Fibroblast of gingiva (primary cell): ENCODE data around the gene NOX4.
"Not testable (repeated sequence)": the region's sequence is repeated elsewhere in the genome, so short reads cannot be mapped to it uniquely, and the experiment has no call there.

Experiments used
- DNase-seq: peaks from one replicate; pipeline ENCODE4 v3.0.0-alpha.2; 2011; ENCODE audit warnings: low read depth

Gene NOX4

DNA sequence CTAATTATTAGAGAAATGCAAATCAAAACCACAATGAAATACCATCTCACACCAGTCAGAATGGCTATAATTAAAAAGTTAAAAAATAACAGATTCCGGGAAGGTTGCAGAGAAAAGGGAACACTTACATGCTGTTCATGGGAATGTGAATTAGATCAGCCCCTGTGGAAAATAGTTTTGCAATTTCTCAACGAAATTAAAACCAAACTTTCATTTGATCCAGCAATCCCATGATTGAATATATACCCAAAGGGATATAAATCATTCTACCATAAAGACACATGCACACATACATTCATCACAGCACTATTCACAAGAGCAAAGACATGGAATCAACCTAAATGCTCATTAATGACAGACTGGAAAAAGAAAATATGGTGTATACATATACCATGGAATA is 32.5 kb downstream of the NOX4 start:
- DNase-seq: peak; percentile 37

DNA sequence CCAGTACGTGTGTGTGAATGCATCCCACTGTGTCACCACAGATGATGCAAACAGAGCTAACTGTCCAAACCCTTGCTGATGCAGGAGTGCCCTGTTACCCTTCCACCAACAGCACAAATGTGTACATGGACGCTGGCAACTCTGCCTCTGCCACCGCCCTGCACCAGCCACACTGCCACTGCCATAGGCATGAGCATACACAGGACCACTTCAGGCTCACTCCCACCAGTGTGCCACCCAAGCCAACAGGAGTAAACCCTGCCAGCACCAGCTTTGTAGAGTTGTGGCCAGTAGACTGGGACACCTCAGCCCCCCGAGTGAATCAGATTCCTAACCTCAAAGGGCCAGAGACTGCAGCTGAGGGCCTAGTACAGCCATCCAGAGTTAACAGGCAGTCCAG is 34.0 kb downstream of the NOX4 start:
- DNase-seq: no peak

GRCh38 chr11:89456681-89457080 is 34.5 kb downstream of the NOX4 start:
- DNase-seq: no peak

- peak; percentile 26 for DNase-seq
Observed at GRCh38 chr11:89452780-89453179, 38.4 kb downstream of the NOX4 start.

DNA sequence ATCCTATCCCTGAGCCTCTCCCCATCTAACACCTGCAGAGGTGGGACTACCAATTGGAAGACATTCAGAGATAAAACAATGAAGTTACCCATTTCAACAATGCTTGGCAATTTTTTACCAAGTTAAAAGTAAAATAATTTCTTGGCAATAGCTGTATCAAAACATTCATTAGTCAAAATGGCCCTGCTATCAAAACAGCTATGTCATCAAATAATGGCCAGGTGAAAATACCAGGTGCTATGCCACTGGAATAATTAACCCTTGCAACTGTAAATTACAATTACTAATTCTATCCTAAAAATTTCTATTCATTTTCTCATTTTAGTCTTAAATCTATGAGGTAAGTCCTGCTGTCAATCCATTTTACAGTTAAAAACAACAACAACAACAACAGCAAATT is 43.3 kb downstream of the NOX4 start:
- DNase-seq: no peak

DNA sequence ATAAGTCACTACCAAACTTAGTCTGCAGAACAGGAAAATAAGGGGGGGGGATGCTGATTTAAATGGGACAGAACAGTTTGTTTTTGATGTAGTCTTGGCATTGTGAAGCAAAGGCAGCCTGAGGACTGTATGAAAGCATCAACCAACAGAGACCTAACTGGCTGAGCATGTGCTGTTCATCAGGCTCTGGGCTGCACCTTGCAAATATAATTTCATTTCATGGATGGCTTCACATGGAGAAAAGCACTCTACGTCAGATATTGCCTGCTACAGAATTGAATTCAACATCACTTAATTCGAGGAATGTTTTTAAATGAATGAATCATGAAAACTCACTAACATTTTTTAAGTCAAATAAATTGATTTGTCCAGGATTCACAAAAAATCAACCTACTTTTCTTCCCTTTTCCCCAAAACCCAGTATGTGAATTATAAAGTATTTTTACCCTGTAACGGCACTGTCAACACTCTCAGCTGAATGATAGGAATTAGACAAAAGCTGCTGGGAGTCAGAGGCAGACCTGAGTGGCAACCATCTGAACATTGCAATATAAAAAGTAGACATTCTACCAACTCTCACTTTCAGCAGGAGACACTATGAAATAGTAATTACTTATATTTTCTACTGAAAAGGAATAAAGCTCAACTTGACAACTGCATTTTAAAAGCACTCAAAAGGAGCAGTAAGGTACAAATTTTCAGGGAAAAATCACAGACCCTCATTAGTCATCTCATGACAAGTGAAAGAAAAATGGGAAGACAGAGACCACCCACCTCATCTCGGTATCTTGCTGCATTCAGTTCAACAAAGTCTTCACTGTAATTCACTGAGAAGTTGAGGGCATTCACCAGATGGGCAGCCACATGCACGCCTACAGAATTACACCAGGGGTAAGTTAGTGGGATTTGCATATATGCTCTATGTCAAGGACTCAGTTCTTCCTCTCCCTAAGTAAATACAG is 47.5 kb downstream of the NOX4 start:
- DNase-seq: no peak

DNA sequence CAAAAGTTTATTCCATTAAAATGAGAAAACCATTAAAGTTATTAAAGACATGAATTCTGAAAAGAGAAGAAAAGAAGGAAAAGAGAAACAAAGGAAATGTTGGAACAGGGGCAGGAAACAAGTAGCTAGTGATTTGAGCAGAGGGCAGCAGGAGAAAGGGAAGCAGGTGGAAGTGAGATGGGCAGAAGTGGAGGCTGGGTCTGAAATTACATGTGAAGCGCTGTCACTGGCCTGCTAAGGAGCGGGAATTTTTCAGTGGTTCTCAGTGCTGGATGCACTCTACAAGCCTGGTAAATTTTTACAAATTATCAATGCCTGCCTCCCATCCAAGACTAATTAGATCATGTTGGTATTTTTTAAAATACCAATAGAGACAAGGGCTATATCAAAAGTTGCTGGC is 48.4 kb downstream of the NOX4 start:
- no peak for DNase-seq

- no peak for DNase-seq
Observed at GRCh38 chr11:89441606-89442005, 49.6 kb downstream of the NOX4 start.

- DNase-seq: no peak
Observed at GRCh38 chr11:89437317-89437716, 53.9 kb downstream of the NOX4 start.

GRCh38 chr11:89436071-89436470 is 55.1 kb downstream of the NOX4 start:
- no peak for DNase-seq

DNA sequence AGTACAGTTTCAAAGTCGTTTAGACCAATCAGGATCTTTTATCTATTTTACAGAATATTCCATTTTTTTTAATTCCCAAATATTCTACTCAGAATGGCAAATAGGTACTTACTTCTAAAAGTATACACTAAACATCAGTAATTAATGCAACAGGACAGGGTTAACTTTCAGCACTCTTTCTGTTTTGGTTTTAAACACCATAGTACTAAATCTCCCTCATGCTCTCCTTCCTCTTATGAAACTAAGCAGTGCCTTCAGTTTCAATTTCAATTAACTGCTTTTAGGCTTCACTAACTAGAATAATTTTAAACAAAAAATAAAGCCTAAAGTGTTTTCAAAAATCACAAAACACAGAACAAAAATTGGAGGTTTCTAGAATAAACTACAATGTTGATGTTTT is 57.9 kb downstream of the NOX4 start:
- DNase-seq: no peak

DNA sequence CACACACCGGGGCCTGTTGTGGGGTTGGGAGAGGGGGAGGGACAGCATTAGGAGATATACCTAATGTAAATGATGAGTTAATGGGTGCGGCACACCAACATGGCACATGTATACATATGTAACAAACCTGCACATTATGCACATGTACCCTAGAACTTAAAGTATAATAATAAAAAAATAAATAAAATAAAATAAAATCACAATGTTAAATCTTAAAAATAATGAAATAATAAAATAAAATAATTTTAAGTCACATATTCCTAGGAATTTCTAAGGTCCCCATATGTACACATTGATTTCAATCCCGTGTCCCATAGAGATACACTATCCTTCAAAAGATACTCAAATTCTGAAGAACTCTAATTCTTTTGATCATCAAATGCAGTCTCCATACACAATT is 59.0 kb downstream of the NOX4 start:
- DNase-seq: not testable (repeated sequence)

GRCh38 chr11:89426501-89426900 is 64.7 kb downstream of the NOX4 start:
- not testable (repeated sequence) for DNase-seq

GRCh38 chr11:89421718-89422117 is 69.5 kb downstream of the NOX4 start:
- DNase-seq: no peak

DNA sequence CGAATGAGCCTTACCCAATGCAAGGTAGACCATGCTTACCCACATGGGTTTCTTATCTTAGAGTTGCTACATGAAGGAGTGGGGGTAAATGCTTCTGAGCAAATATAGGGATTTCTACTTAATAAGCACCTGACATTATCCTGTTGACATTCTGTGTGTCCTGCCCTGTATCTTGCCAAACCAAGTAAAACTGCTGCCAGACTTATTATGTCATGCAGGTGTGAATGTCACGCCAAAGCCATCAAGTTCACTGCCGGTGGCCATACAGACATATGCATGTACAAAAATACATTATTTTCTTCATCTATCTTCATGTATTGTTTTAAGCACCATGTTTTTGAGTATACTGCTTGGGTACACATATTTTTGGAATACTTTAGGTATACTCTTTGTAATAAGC is 70.2 kb downstream of the NOX4 start:
- no peak for DNase-seq

DNA sequence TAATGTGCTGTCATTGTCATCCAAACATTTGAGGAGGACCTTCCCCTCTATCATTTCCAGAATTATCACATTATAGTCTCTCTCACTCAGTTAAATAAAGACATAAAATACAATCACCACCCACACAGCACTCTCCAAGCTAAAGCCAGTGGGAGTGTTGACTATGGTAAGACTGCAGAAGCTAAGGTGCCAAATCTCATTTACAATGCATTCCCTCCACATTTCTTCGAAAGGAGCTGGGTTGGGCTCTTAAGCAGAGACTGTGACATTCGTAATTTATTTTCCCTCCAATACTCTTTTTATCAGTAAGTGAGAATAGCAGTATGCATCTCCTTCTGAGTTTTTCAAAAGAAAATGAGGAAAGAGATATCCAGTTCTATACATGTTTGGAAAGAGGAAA is 74.2 kb downstream of the NOX4 start:
- DNase-seq: no peak

GRCh38 chr11:89411112-89411511 is 80.1 kb downstream of the NOX4 start:
- not testable (repeated sequence) for DNase-seq

DNA sequence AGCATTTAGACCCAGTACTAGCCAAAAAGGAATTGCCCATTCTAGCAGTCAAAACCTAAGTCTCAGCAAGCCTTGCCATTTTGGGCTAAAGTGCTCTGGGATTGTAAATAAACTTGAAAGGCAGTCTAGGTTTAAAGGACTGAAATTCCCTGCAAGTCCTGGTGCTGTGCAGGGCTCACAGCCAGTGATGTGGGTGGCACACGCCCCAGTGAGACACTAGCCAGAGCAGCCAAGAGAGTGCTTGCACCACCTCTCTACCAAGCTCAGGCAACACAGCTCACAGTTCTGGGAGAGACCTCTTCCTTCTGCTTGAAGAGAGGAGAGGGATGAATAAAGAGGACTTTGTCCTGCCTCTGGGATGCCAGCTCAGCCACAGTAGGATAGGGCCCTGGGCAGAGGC is 80.5 kb downstream of the NOX4 start:
- not testable (repeated sequence) for DNase-seq

DNA sequence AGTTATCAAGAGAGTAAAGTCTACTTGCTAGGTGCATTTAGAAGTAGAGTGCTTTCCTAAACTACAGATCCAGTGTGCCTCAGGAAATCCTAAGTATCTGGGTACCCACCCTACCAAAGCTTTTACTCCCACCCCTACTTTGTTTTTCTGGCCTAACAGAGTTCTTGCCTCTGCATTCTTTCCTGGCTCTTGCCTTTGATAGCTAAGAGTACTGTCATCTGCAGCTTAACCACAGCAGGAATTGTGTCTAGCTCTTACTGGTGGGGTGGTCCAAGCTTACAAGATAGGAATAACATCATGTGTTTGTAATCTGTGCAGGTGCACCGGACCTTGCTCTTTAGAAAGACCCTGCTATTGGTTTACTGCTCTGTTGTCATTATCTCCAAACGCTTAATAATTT is 82.7 kb downstream of the NOX4 start:
- DNase-seq: not testable (repeated sequence)

DNA sequence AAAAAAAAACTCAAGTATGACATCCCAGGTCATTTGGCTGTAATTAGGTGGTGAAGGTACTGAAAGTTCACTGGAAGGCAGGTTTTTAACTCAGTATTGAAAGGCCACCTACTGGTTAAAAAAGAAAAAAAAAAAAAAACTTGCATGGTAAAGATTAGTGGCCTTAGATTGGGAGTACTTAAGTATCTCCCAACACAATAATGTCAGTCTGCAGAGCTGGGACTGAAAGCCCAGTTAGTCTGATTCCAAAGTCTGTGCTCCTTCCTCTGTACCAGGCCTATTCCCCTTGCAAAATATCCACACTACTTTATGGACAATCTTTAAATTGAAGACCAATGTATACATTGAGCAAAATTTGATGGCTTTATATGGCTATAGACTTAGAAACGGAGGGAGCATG is 85.5 kb downstream of the NOX4 start:
- no peak for DNase-seq

DNA sequence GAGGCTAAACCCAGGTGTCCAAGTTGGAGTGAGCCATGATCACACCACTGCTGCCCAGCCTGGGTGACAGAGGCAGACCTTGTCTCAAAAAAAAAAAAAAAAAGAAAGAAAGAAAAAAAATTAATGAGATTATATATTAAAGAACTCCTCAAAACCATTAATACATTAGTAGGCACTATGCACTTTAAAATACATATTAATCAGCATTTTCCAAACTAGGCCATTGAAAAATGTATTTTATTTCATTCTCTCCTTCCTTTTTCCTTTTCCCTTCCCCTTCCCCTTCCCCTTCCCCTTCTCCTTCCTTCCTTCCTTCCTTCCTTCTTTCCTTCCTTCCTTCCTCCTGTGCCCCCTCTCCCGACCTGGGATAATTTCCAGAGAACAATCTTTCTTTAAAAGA is 99.5 kb downstream of the NOX4 start:
- not testable (repeated sequence) for DNase-seq

DNA sequence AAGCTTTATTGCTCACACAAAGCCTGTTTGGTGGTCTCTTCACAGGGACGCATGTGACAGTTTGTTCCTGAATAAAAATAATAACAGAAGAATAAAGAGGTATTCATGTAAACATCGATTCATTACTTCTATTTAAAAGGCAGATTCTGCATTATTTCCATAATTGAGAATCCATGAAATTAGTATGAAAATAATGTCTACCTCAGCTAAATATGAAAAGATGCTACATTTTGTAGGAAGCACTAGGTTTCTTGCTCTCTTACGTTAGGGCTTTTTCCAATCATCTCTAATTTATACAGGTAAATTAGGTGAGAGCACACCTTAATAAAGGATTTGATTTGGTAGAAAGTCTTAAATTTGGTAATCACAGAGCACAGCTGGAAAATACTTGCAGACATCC is 103.7 kb downstream of the NOX4 start:
- DNase-seq: not testable (repeated sequence)

GRCh38 chr11:89382986-89383385 is 108.2 kb downstream of the NOX4 start:
- DNase-seq: not testable (repeated sequence)

- DNase-seq: peak; percentile 86
Observed at GRCh38 chr11:89381094-89381493, 110.1 kb downstream of the NOX4 start.
